A673 (cell line): ENCODE results near the gene TRAF5. TPM values are rescaled to one million over a fixed set of nuclear protein-coding genes. Genes with fewer than 3 reads are reported as not detected.

Source experiments
- BruUV-seq: library from RNA; stranded (reverse); fragments of 400-500 nt; replicated peaks from 2 replicates; lab custom pipeline; 2021; lab: Mats Ljungman, UMichigan
- CTCF ChIA-PET: fragments of 300-600 bp; sonication (Branson Sonifier 250); formaldehyde crosslinking; loops from one replicate; lab custom pipeline; 2022; ENCODE audit warnings: antibody characterized with exemption; lab: Charles Lee
- POLR2A ChIA-PET: fragments of 300-600 bp; sonication (Branson Sonifier 250); formaldehyde crosslinking; loops from one replicate; lab custom pipeline; 2022; ENCODE audit warnings: antibody characterized with exemption; ENCODE audit not compliant: low non-redundant PET; lab: Charles Lee
- DNase-seq: peaks from one replicate; pipeline ENCODE4 v3.0.0-alpha.2; 2015; ENCODE audit warnings: low spot score
- H3K27ac ChIP-seq: fragments of 200-600 bp; sonication (generic); 2 replicates; pipeline ENCODE4 v1.5.1; 2016; ENCODE audit warnings: mixed run types, low read depth, mild to moderate bottlenecking, mixed read lengths, antibody characterized with exemption, low read length; ENCODE audit not compliant: poor library complexity, severe bottlenecking
- H3K27me3 ChIP-seq: fragments of 200-600 bp; sonication (generic); replicated peaks from 2 replicates; pipeline ENCODE4 v1.6.1; 2017; ENCODE audit warnings: mixed run types, low read depth, mild to moderate bottlenecking, mixed read lengths, antibody characterized with exemption, low read length; ENCODE audit not compliant: insufficient read depth, poor library complexity
- H3K36me3 ChIP-seq: fragments of 200-600 bp; sonication (generic); 2 replicates; pipeline ENCODE4 v1.6.1; 2016; ENCODE audit warnings: mixed run types, mild to moderate bottlenecking, mixed read lengths, antibody characterized with exemption, low read length; ENCODE audit not compliant: insufficient read depth, poor library complexity, severe bottlenecking
- H3K4me1 ChIP-seq: fragments of 200-600 bp; sonication (generic); 2 replicates; pipeline ENCODE4 v1.6.1; 2017; ENCODE audit warnings: mixed run types, mild to moderate bottlenecking, mixed read lengths, antibody characterized with exemption, low read length; ENCODE audit not compliant: insufficient read depth, poor library complexity, severe bottlenecking
- H3K4me3 ChIP-seq: fragments of 200-600 bp; sonication (generic); 2 replicates; pipeline ENCODE4 v1.5.1; 2016; ENCODE audit warnings: low read depth, mixed run types, mild to moderate bottlenecking, mixed read lengths, low read length; ENCODE audit not compliant: poor library complexity, severe bottlenecking
- H3K9me3 ChIP-seq: fragments of 200-600 bp; sonication (generic); 2 replicates; pipeline ENCODE4 v1.6.1; 2016; ENCODE audit warnings: mixed run types, low read depth, mild to moderate bottlenecking, mixed read lengths, antibody characterized with exemption, low read length; ENCODE audit not compliant: poor library complexity, severe bottlenecking
- EZH2 ChIP-seq: fragments of 200-600 bp; sonication (generic); IDR thresholded peaks from 2 replicates; pipeline ENCODE4 v1.6.1; 2017; ENCODE audit warnings: borderline replicate concordance, low read depth, mild to moderate bottlenecking, mixed read lengths, antibody characterized with exemption, low read length; ENCODE audit not compliant: poor library complexity, severe bottlenecking
- intact Hi-C: fragments of 100-400 bp; cut with micrococcal nuclease; formaldehyde crosslinking; loops from one replicate; pipeline ENCODE4 v1.10.0; 2022; ENCODE audit not compliant: unreplicated experiment
- total RNA-seq: library from RNA; stranded (reverse); gene quantifications from 2 replicates; pipeline ENCODE4 v1.2.3, GENCODE V29; 2021
- TF ChIP-seq, protein P1 (sequence below): fragments of 300-800, 200-600 bp; sonication (generic); conservative IDR thresholded peaks from 2 replicates; pipeline ENCODE4 v1.5.1; 2017; ENCODE audit warnings: low read depth, mild to moderate bottlenecking, antibody characterized with exemption, low read length, moderate library complexity, mixed read lengths

TRAF5 gene
- total RNA-seq, 1 experiment from 2014 or later, result 7.1 TPM

DNA sequence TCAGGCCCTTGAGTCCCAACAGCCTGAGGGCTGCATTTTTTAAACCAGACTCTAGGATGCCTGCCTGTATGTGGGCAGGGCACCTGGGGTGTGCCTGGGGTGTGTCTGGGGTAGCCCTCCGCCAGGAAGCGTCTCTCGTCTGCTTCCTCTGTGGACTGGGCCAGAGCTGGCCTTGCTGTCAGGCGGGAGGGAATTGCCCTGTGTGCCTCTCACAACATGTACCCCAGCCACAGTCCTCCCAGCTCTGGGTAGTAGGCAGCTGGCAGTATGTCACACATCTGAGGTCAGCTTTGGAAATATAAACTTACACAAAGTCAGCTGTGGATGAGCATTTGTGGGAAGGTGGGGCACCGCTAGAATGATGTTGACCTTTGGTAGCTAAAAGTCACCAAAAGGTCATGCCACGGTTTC lies 13.0 kb downstream of the TRAF5 start:
- ChIA-PET CTCF (no interaction called here), POLR2A (no interaction called here)
- TF ChIP-seq, protein P1, sequence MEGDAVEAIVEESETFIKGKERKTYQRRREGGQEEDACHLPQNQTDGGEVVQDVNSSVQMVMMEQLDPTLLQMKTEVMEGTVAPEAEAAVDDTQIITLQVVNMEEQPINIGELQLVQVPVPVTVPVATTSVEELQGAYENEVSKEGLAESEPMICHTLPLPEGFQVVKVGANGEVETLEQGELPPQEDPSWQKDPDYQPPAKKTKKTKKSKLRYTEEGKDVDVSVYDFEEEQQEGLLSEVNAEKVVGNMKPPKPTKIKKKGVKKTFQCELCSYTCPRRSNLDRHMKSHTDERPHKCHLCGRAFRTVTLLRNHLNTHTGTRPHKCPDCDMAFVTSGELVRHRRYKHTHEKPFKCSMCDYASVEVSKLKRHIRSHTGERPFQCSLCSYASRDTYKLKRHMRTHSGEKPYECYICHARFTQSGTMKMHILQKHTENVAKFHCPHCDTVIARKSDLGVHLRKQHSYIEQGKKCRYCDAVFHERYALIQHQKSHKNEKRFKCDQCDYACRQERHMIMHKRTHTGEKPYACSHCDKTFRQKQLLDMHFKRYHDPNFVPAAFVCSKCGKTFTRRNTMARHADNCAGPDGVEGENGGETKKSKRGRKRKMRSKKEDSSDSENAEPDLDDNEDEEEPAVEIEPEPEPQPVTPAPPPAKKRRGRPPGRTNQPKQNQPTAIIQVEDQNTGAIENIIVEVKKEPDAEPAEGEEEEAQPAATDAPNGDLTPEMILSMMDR, result no peak
- no peak for TF ChIP-seq EZH2
- no peak for DNase-seq
- no peaks in the 10 kb centered on the region for H3K4me1 ChIP-seq
- no TSS peak for BruUV-seq
- no peaks in the 10 kb centered on the region for H3K27me3 ChIP-seq
- H3K4me3 ChIP-seq, result no peak overlapping the region
- H3K36me3 ChIP-seq, result no peaks in the 10 kb centered on the region
- intact Hi-C loops, result no loop called here
- no peaks in the 10 kb centered on the region for H3K9me3 ChIP-seq
- no peak overlapping the region for H3K27ac ChIP-seq

DNA sequence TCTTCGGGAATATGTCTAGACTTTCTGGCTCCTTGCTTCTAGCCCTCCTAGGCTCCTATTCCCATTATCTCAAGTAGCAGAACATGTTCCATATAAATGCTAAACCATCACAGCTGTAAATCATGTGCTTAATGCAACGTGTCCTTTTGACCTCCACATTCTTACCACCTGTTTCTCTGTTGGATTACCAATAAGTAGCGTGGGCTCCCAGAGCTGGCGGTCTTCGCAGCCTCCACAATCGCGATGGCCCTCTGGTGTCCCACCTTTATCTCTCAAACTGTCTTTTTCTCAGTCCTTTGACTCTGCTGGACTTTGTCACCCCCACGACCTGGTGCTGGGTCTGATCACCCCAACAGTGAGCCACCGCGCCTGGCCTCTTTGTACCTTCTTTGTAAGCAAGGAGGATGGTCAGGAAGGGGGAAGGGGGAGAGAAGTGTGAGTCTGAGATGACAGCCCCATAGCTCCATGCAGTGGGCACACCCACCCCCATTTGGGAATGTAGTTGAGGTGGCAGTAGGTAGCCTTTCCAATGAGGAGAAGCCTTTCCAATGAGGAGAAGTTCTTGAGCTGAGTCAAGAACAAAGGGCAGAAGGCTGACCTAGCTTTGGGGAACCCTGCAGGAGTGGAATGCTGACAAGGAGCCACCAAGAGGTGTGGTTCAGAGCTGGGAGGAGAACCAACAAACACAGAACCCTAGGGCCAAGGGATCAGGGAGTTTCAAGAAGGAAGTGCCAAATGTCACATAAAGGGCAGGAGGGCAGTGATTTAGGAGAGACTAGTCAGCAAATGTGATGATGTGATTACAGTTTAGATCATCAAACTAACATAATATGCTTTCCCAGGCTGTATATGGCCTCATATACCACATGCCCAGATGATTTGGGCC lies 14.2 kb downstream of the TRAF5 start:
- Histone ChIP-seq H3K4me3 (no peak overlapping the region), H3K27ac (no peak overlapping the region), H3K27me3 (no peaks in the 10 kb centered on the region), H3K9me3 (no peaks in the 10 kb centered on the region), H3K4me1 (peaks cover 7% of the 10 kb centered on the region), H3K36me3 (no peaks in the 10 kb centered on the region)
- TF ChIP-seq EZH2, result no peak
- TF ChIP-seq, protein P1, result no peak
- BruUV-seq, result no TSS peak
- intact Hi-C loops, result no loop called here
- no peak for DNase-seq
- POLR2A ChIA-PET, result no interaction called here
- CTCF ChIA-PET, result no interaction called here

DNA sequence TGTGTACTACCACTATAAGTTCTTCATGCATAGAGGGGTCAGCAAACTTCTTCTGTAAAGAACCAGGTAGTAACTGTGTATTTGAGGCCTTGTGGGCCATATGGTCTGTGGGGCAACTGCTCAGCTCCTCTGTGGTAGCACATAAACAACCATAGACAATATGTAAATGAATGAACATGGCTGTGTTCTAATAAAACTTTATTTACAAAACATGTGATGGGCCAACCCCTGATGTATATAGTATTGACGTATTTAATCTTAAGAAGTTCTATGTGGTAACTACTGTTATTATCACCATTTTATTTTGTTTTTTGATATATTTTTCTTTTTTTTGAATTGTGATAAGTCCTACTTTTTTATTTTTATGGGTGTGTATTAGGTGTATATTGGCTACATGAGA lies 15.4 kb downstream of the TRAF5 start:
- no peaks in the 10 kb centered on the region for H3K36me3 ChIP-seq
- ChIA-PET POLR2A (interaction anchor here (0.8 kb wide), 1 partner anchor 44 kb away, joined by 4 read pairs; no protein-coding TSS in a partner anchor), CTCF (no interaction called here)
- H3K9me3 ChIP-seq, result no peaks in the 10 kb centered on the region
- H3K4me3 ChIP-seq, result no peak overlapping the region
- peaks cover 10% of the 10 kb centered on the region for H3K4me1 ChIP-seq
- no TSS peak for BruUV-seq
- no peaks in the 10 kb centered on the region for H3K27me3 ChIP-seq
- intact Hi-C loops, result no loop called here
- no peak for DNase-seq
- H3K27ac ChIP-seq, result no peak overlapping the region
- no peak for TF ChIP-seq EZH2
- TF ChIP-seq, protein P1, result no peak
